HepG2 (cell line): Measurements from ENCODE around the gene NKX6-2.

Experiments used
- CTCF ChIP-seq: sonication (generic); formaldehyde crosslinking; IDR thresholded peaks from 2 replicates; pipeline ENCODE4 v1.5.0; 2020; ENCODE audit warnings: mild to moderate bottlenecking, missing genetic modification reagents, moderate library complexity
- GATAD1 ChIP-seq: IDR thresholded peaks from 2 replicates; pipeline ENCODE4 v1.6.1; 2016; ENCODE audit warnings: missing genetic modification reagents, missing compliant biosample characterization
- HNRNPL ChIP-seq: fragments of 200-400 bp; formaldehyde crosslinking; IDR thresholded peaks from 2 replicates; pipeline ENCODE4 v1.6.1; 2017; ENCODE audit warnings: mild to moderate bottlenecking, low read depth, low read length
- MIER3 ChIP-seq: IDR thresholded peaks from 2 replicates; pipeline ENCODE4 v1.6.1; 2016; ENCODE audit warnings: missing compliant biosample characterization, borderline replicate concordance
- MYPOP ChIP-seq: sonication (generic); formaldehyde crosslinking; IDR thresholded peaks from 2 replicates; pipeline ENCODE4 v1.8.1; 2023; ENCODE audit warnings: mild to moderate bottlenecking, moderate library complexity, missing genetic modification reagents

DNA sequence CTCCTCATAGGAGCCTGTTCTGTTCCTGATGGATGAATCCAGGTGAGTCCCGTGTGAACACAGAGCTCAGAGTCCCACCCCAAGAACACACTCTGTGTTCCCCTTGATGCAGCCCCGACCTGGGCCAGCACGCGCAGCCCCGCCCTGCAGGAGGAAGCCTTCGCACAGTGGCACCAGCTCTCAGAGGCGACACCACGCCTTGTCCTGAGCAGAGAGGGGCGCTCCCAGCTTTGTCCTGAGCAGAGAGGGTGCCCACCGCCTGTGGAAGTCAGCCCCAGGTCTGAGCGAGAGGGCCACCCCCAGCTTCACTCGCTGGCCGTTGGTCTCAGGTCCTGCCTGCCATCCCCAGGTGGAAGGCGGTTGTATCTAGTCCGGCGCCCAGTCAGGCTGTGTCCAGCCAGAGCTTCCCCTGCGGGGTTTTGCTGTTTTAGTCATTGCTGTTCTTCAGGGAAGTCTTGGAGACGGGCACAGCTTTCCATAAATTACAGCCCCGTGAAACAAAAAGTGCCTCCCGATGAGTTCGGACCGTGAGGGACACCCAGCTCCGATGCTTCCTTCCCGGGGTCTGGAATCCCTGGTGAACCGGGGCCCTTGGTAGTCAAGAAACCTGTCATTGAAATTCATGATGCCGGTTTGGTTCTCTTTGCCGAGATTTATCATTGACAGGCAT, 43.6 kb downstream of the NKX6-2 start:
- TF ChIP-seq CTCF = no peak
- TF ChIP-seq HNRNPL = no peak
- no peak for TF ChIP-seq GATAD1 (CRISPR knock-in tag)
- no peak for TF ChIP-seq MIER3
- TF ChIP-seq MYPOP = no peak
